Nephron progenitor cell (in vitro differentiated cells): ENCODE results near the gene CYSLTR1.
A peak's percentile ranks its signal among the peaks of the same experiment; 100 is the strongest.

Experiments
- DNase-seq: peaks from one replicate; pipeline ENCODE4 v3.0.0; 2021
- H3K27ac Mint-ChIP-seq: 2 replicates; pipeline ENCODE4 v1.8.0; 2021; ENCODE audit warnings: mild to moderate bottlenecking, moderate library complexity, mixed read lengths
- H3K27me3 Mint-ChIP-seq: 2 replicates; pipeline ENCODE4 v1.8.0; 2021; ENCODE audit warnings: mild to moderate bottlenecking, low read depth, mixed read lengths; ENCODE audit not compliant: poor library complexity
- H3K36me3 Mint-ChIP-seq: 2 replicates; pipeline ENCODE4 v1.8.0; 2021; ENCODE audit warnings: low read depth, mixed read lengths
- H3K4me1 Mint-ChIP-seq: 2 replicates; pipeline ENCODE4 v1.8.0; 2021; ENCODE audit warnings: mixed read lengths
- H3K4me3 Mint-ChIP-seq: 2 replicates; pipeline ENCODE4 v1.8.0; 2021; ENCODE audit warnings: mild to moderate bottlenecking, moderate library complexity, mixed read lengths
- H3K9me3 Mint-ChIP-seq: 2 replicates; pipeline ENCODE4 v1.8.0; 2021; ENCODE audit warnings: mild to moderate bottlenecking, moderate library complexity, mixed read lengths
- TF ChIP-seq, protein P1 (sequence below): fragments of 200-600 bp; sonication (generic); IDR thresholded peaks from 2 replicates; pipeline ENCODE4 v1.5.0; 2021; ENCODE audit warnings: antibody characterized with exemption

CYSLTR1 gene, protein sequence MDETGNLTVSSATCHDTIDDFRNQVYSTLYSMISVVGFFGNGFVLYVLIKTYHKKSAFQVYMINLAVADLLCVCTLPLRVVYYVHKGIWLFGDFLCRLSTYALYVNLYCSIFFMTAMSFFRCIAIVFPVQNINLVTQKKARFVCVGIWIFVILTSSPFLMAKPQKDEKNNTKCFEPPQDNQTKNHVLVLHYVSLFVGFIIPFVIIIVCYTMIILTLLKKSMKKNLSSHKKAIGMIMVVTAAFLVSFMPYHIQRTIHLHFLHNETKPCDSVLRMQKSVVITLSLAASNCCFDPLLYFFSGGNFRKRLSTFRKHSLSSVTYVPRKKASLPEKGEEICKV

DNA sequence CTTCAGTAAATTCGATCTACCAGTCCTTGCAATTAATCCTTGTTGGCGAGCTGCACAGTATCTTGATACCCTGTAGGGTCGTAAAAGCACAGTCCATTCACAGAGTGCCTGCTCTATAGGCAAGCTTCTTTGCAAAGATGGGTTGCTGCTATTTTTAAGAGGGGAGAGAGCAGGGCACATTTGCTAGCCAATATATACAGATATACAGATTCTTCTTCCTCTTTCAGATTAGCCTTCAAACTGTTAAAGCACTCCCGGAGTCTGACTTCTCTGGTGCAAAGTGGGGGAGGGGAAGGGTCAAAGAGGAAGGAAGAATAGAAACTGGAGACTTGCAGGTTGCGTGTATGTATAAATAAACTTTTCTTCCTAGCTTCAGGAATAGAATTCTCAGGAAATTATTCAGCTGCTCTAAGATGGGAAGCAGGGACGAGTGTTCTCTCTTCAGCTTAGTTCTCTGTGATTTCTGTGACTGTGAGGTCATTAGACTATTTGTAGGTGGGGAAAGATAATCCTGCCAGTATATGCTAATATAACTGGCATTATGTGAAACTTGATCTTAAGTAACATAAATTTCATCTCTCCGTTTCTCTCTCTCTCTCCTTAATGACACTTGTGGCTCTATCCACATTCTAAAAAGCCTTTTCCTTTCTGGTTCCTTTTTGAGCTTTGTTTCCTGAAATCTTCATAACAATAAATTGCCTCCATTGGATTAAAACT, at the start of gene CYSLTR1:
Gene CYSLTR1 (minus strand): TSS at position 242 of the 717 bp plus-strand sequence. CDS start 53,865 bp downstream, outside the sequence.
- Mint-ChIP-seq H3K4me1 (peaks cover 21% of the 10 kb centered on the region), H3K27me3 (no peaks in the 10 kb centered on the region), H3K4me3 (peak within 1 kb of the TSS; percentile 1), H3K36me3 (no peaks in the 10 kb centered on the region), H3K9me3 (peaks cover 11% of the 10 kb centered on the region), H3K27ac (peak within 1 kb of the TSS; percentile 45)
- TF ChIP-seq, protein P1, sequence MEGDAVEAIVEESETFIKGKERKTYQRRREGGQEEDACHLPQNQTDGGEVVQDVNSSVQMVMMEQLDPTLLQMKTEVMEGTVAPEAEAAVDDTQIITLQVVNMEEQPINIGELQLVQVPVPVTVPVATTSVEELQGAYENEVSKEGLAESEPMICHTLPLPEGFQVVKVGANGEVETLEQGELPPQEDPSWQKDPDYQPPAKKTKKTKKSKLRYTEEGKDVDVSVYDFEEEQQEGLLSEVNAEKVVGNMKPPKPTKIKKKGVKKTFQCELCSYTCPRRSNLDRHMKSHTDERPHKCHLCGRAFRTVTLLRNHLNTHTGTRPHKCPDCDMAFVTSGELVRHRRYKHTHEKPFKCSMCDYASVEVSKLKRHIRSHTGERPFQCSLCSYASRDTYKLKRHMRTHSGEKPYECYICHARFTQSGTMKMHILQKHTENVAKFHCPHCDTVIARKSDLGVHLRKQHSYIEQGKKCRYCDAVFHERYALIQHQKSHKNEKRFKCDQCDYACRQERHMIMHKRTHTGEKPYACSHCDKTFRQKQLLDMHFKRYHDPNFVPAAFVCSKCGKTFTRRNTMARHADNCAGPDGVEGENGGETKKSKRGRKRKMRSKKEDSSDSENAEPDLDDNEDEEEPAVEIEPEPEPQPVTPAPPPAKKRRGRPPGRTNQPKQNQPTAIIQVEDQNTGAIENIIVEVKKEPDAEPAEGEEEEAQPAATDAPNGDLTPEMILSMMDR = no peak
- no peak for DNase-seq

DNA sequence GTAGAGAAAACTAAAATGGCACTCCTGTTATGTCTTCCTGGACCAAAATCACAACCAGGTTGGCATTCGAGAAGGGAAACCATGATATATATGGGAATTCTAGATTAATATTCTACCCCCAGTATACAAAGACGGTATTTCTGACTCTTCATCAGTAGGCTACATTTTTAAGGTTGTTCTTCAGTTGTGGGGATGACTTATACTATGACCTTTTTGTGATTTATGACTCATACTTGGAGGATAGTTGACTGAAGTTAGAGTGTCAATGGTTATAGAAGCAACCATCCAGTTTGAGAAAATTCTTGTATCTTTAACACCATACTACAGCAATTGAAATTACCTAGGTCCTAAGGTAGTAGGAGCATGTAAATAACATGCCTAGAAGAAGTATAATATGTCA, 49.8 kb upstream of the CYSLTR1 start:
- no peaks in the 10 kb centered on the region for H3K27me3 Mint-ChIP-seq
- no peak for DNase-seq
- no peak overlapping the region for H3K4me3 Mint-ChIP-seq
- H3K9me3 Mint-ChIP-seq = peaks cover 43% of the 10 kb centered on the region
- H3K4me1 Mint-ChIP-seq = no peaks in the 10 kb centered on the region
- H3K27ac Mint-ChIP-seq = no peak overlapping the region
- TF ChIP-seq, protein P1 = no peak
- no peaks in the 10 kb centered on the region for H3K36me3 Mint-ChIP-seq

DNA sequence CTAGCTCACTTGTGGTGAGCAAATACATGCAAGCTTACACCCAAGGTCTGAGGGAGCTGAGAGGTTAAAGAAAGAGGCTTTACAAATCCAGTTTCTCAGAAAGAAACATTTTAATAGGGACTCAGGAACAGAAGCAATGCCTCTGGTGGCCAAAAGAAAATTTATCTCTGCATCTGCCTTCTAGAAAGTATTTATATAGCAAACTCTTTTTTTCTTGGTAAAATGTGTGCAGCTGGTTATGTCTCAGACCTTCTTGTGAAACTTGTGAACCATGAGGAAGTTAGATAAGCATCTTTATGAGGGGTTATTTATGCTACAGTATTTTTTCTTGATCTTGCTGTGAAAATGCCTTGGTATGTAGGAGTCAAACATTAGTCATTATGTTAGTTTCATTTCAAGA, 48.5 kb upstream of the CYSLTR1 start:
- no peaks in the 10 kb centered on the region for H3K36me3 Mint-ChIP-seq
- no peak overlapping the region for H3K27ac Mint-ChIP-seq
- H3K4me3 Mint-ChIP-seq = no peak overlapping the region
- no peaks in the 10 kb centered on the region for H3K27me3 Mint-ChIP-seq
- TF ChIP-seq, protein P1 = no peak
- DNase-seq = no peak
- H3K4me1 Mint-ChIP-seq = no peaks in the 10 kb centered on the region
- H3K9me3 Mint-ChIP-seq = peaks cover 45% of the 10 kb centered on the region

DNA sequence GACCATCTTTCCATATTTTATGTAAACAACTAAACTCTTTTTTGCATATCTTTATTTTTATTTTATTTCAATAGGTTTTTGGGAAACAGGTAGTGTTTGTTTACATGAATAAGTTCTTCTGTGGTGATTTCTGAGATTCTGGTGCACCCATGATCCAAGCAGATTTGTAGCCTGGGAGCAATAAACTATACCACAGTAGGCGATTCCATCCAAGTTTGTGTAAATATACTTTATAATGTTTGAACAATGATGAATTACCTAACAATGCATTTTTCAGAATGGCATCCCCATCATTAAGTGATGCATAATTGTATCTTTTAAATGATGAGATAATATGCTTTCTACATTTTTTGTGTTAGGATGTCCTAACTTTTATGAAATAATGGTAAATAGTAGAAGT, 39.2 kb upstream of the CYSLTR1 start:
- Mint-ChIP-seq H3K27me3 (no peaks in the 10 kb centered on the region), H3K27ac (no peak overlapping the region), H3K9me3 (peaks cover 40% of the 10 kb centered on the region), H3K36me3 (no peaks in the 10 kb centered on the region), H3K4me1 (no peaks in the 10 kb centered on the region), H3K4me3 (no peak overlapping the region)
- TF ChIP-seq, protein P1 = no peak
- DNase-seq = no peak

DNA sequence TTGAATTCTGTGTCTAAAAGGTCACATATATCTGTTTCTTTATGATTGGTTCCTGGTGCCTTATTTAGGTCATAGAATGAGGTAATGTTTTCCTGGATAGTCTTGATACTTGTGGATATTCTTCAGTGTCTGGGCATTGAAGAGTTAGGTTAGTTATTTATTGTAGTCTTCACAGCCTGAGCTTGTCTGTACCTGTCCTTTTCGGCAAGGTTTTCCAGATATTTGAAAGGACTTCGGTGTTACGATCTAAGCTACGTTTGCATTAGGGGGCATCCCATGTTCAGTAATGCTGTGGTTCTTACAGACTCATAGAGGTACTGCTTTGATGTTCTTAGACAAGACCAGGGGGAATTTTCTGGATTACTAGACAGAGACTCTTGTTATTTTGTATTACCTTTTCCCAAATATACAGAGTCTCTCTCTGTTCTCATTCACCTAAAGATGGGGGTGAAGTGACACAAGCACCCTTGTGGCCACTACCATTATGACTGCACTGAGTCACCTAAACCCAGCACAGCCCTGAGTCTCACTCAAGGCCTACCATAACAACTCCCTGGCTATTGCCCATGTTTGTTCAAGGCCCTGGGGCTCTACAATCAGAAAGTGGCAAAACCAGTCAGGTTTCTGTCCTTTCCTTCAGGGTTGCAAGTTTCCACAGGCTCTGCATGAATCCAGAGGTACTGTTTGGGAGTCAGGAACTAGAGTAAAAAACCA, 30.1 kb upstream of the CYSLTR1 start:
- Mint-ChIP-seq H3K27ac (no peak overlapping the region), H3K4me1 (no peaks in the 10 kb centered on the region), H3K36me3 (no peaks in the 10 kb centered on the region), H3K27me3 (no peaks in the 10 kb centered on the region), H3K4me3 (no peak overlapping the region), H3K9me3 (peaks cover 46% of the 10 kb centered on the region)
- no peak for DNase-seq
- TF ChIP-seq, protein P1 = no peak
